Posterior vena cava (tissue), 2 donors: ENCODE results near the gene NFKBIL1. TPM values are rescaled to one million over a fixed set of nuclear protein-coding genes. Genes with fewer than 3 reads are reported as not detected.

Experiments used
- DNase-seq: peaks from one replicate; pipeline ENCODE4 v3.0.0-alpha.2; 2020; ENCODE audit warnings: low spot score
- intact Hi-C, 2 donors: fragments of 100-400 bp; cut with DNase I; formaldehyde crosslinking; loops; one replicate each; pipeline versions ENCODE4 v1.14.1 to v1.14.2; 2022 to 2023
- total RNA-seq, 2 donors: library from RNA; stranded (reverse); fragmentation: NEBNext Ultra II Directional; extraction: Animal tissue kit (Norgen Biotek cat#: 25700); gene quantifications; one replicate each; pipeline ENCODE4 v1.2.1, GENCODE V29; 2021
- donor health status: DM: yes; HTN: yes; CAD: no.
- donor health status: DM: yes; HTN: yes; CAD: no.

NFKBIL1 gene
- total RNA-seq, 2 donors from 2014 or later, result 12.0 to 13.2 TPM

- no peak for DNase-seq
- intact Hi-C loops, result loop anchor here in 1 of 2 donors (5.0 kb wide), 1 partner anchor 50 kb away; the partner anchor contains the start of genes ATP6V1G2 and NFKBIL1
Observed at GRCh38 chr6:31597006-31597405, 49.6 kb downstream of the NFKBIL1 start.

GRCh38 chr6:31607317-31607716 lies 59.9 kb downstream of the NFKBIL1 start:
- intact Hi-C loops, result no loop called here
- no peak for DNase-seq

Other genes with a start within 250 kb of the NFKBIL1 start
- gene HLA-B, start 190.4 kb upstream of the NFKBIL1 start, total RNA-seq, result 100 to 1,000 TPM; 525 to 620 TPM
- gene MICA, start 144.0 kb upstream of the NFKBIL1 start, total RNA-seq, result 10 to 100 TPM; 16.5 to 20.5 TPM
- 1 to 10 TPM; 2.9 to 4.1 TPM for gene MICB, start 49.5 kb upstream of the NFKBIL1 start, total RNA-seq
- gene MCCD1, start 18.6 kb upstream of the NFKBIL1 start, total RNA-seq, result not detected
- gene DDX39B, start 5.6 kb upstream of the NFKBIL1 start, total RNA-seq, result 100 to 1,000 TPM; 165 to 180 TPM
- 1 to 10 TPM in 1 of 2 donors, under 1 TPM in 1; 0.43 to 1.2 TPM for gene ATP6V1G2, start 1.0 kb upstream of the NFKBIL1 start, total RNA-seq
- not detected for gene LTA, start 24.7 kb downstream of the NFKBIL1 start, total RNA-seq
- gene TNF, start 28.0 kb downstream of the NFKBIL1 start, total RNA-seq, result under 1 TPM; 0.81 to 0.93 TPM
- gene LTB, start 34.8 kb downstream of the NFKBIL1 start, total RNA-seq, result 1 to 10 TPM in 1 of 2 donors, under 1 TPM in 1; 0.90 to 1.6 TPM
- gene LST1, start 38.7 kb downstream of the NFKBIL1 start, total RNA-seq, result 10 to 100 TPM in 1 of 2 donors, 1 to 10 TPM in 1; 9.2 to 24.8 TPM
- gene NCR3, start 45.4 kb downstream of the NFKBIL1 start, total RNA-seq, result not detected
- 10 to 100 TPM; 18.1 to 68.7 TPM for gene AIF1, start 67.6 kb downstream of the NFKBIL1 start, total RNA-seq
- gene PRRC2A, start 73.1 kb downstream of the NFKBIL1 start, total RNA-seq, result 100 to 1,000 TPM; 119 to 133 TPM
- 100 to 1,000 TPM; 146 to 193 TPM for gene BAG6, start 105.1 kb downstream of the NFKBIL1 start, total RNA-seq
- gene APOM, start 108.3 kb downstream of the NFKBIL1 start, total RNA-seq, result 1 to 10 TPM in 1 of 2 donors, under 1 TPM in 1; 0.60 to 1.2 TPM
- 10 to 100 TPM; 18.8 to 19.3 TPM for gene C6orf47, start 113.2 kb downstream of the NFKBIL1 start, total RNA-seq
- gene GPANK1, start 117.4 kb downstream of the NFKBIL1 start, total RNA-seq, result 10 to 100 TPM in 1 of 2 donors, 1 to 10 TPM in 1; 7.8 to 10.1 TPM
- gene CSNK2B, start 118.5 kb downstream of the NFKBIL1 start, total RNA-seq, result 10 to 100 TPM; 85.2 to 90.4 TPM
- gene LY6G5B, start 122.4 kb downstream of the NFKBIL1 start, total RNA-seq, result 1 to 10 TPM; 9.5 to 9.8 TPM
- gene LY6G5C, start 133.5 kb downstream of the NFKBIL1 start, total RNA-seq, result 1 to 10 TPM; 1.7 to 1.9 TPM
- gene ABHD16A, start 155.7 kb downstream of the NFKBIL1 start, total RNA-seq, result 10 to 100 TPM; 38.3 to 39.4 TPM
- gene LY6G6F, start 159.3 kb downstream of the NFKBIL1 start, total RNA-seq, result not detected
- not detected for gene LY6G6D, start 167.7 kb downstream of the NFKBIL1 start, total RNA-seq
- not detected for gene LY6G6C, start 174.1 kb downstream of the NFKBIL1 start, total RNA-seq
- 1 to 10 TPM in 1 of 2 donors, under 1 TPM in 1; 0.52 to 1.1 TPM for gene MPIG6B, start 175.8 kb downstream of the NFKBIL1 start, total RNA-seq
- gene DDAH2, start 181.7 kb downstream of the NFKBIL1 start, total RNA-seq, result 10 to 100 TPM; 88.3 to 97.4 TPM
- gene CLIC1, start 188.9 kb downstream of the NFKBIL1 start, total RNA-seq, result 100 to 1,000 TPM; 272 to 402 TPM
- 1 to 10 TPM; 7.7 to 9.8 TPM for gene MSH5, start 192.4 kb downstream of the NFKBIL1 start, total RNA-seq
- gene SAPCD1, start 215.0 kb downstream of the NFKBIL1 start, total RNA-seq, result not detected
- under 1 TPM; 0.37 to 0.48 TPM for gene VWA7, start 229.7 kb downstream of the NFKBIL1 start, total RNA-seq
- 10 to 100 TPM; 49.0 to 60.8 TPM for gene VARS1, start 248.1 kb downstream of the NFKBIL1 start, total RNA-seq